ENCODE measurements around the gene VAV1. TPM values are rescaled to one million over a fixed set of nuclear protein-coding genes. Genes with fewer than 3 reads are reported as not detected.
A peak's percentile ranks its signal among the peaks of the same experiment; 100 is the strongest.

Gene VAV1
- total RNA-seq, 4 donors from 2014 or later: 4.0 to 16.2 (median 5.8) TPM

DNA sequence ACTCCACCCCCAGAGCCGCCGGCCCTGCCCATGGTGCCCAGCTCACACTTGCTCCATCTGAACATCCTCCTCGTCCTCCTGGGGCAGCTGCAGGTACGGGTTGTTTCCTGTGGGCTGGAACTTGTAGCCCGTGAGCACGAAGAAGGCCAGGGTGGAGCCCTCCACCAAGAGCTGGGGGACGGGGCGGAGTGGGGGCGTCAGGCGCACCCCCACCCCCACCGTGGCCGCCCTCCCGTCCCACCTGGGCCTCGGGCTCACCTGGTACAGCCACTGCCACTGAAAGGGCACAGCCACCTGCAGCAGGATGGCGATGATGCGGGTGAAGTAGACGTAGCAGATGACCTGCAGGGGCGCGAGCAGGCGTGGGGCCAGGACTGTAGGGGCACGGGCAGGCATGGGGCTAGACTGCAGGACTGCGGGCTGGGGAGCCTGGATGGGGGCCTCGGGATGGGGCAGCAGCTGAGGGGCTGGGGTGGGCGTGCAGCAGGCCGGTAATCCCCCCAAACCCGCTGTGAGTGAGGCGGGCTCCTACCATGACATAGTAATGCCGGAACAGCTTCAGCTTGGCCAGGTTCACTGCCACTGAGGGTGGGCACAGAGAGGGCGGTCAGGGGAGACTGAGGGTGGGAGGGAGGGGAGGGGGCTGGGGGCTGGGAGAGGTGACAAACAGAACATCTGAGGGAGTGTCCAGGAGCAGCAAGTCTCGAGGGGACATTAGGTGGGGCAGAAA is 41.4 kb upstream of the VAV1 start:
- peaks cover 0 to 56% (median 0%) of the 10 kb centered on the region in 3 donors for H3K36me3 ChIP-seq
- TF ChIP-seq, protein P1, sequence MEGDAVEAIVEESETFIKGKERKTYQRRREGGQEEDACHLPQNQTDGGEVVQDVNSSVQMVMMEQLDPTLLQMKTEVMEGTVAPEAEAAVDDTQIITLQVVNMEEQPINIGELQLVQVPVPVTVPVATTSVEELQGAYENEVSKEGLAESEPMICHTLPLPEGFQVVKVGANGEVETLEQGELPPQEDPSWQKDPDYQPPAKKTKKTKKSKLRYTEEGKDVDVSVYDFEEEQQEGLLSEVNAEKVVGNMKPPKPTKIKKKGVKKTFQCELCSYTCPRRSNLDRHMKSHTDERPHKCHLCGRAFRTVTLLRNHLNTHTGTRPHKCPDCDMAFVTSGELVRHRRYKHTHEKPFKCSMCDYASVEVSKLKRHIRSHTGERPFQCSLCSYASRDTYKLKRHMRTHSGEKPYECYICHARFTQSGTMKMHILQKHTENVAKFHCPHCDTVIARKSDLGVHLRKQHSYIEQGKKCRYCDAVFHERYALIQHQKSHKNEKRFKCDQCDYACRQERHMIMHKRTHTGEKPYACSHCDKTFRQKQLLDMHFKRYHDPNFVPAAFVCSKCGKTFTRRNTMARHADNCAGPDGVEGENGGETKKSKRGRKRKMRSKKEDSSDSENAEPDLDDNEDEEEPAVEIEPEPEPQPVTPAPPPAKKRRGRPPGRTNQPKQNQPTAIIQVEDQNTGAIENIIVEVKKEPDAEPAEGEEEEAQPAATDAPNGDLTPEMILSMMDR (IDR thresholded peaks at IDR 0.05): no peak
- TF ChIP-seq EP300 (IDR thresholded peaks at IDR 0.05): no peak
- TF ChIP-seq POLR2A (IDR thresholded peaks at IDR 0.05): no peak
- peak overlapping the region in 3 of 4 donors; percentile 48 to 71 (median 58) for H3K27ac ChIP-seq
- H3K4me1 ChIP-seq: peaks cover 0 to 44% (median 13%) of the 10 kb centered on the region in 4 donors
- WGBS, 2 donors: 80 to 84% methylated on average over 16 to 30 of the region's 30 CpGs
- no peaks in the 10 kb centered on the region for H3K9me3 ChIP-seq
- no peak for DNase-seq (ENCODE audit: low spot score in 2 of 2)
- peak overlapping the region in 1 of 4 donors; percentile 37 for H3K4me3 ChIP-seq
- no peaks in the 10 kb centered on the region for H3K27me3 ChIP-seq

DNA sequence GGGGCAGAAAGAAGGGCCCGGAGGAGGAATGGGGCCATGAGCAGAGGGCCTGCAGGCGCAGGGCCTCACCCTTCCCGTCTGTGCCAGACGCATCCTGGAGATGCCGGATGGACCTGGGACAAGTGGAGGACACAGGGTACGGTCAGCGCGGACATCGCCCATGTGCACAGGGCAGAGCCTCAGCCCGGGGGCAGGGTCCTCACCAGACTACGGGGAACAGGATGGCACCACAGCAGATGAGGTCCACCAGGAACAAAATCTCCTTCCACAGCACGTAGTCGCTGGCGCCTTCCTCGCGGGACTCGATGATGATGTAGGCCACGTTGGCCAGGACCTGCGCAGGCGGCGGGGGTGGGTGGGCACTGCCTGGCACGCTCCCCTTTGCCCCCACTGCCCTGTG is 40.7 kb upstream of the VAV1 start:
- Histone ChIP-seq H3K9me3 (no peaks in the 10 kb centered on the region), H3K36me3 (peaks cover 0 to 56% (median 0%) of the 10 kb centered on the region in 3 donors), H3K27me3 (no peaks in the 10 kb centered on the region), H3K27ac (no peak overlapping the region), H3K4me3 (no peak overlapping the region), H3K4me1 (peaks cover 0 to 52% (median 17%) of the 10 kb centered on the region in 4 donors)
- TF ChIP-seq, protein P1 (IDR thresholded peaks at IDR 0.05): no peak
- TF ChIP-seq EP300 (IDR thresholded peaks at IDR 0.05): no peak
- no peak for TF ChIP-seq POLR2A (IDR thresholded peaks at IDR 0.05)
- 89 to 90% methylated on average over 22 of the region's 22 CpGs for WGBS, 2 donors
- DNase-seq (ENCODE audit: low spot score in 2 of 2): no peak

DNA sequence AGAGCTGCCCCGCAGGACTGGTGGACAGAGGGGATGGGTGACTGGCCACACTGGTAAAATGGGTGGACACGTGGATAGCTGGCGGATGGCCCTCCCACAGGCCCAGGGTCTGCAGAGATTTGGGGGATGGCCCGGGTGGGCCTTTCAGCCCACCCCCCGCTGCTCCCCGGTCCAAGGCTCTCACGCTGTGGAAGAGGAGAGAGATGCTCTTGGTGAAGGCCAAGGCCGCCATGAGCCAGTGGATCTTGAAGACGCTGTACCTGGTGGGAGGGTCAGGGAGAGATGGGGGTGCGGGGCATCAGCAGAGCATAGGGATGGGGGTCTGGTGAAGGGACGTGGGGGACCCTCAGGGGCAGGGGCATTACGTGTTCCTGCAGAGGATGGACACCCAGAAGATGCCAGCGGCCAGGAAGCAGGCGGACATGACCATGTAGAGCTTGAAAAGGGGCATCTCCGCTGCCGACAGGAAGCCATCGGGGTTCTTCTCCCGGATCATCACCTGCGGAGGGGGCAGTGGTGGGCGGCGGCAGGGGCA is 39.6 kb upstream of the VAV1 start:
- 92 to 93% methylated on average over 17 to 21 of the region's 21 CpGs for whole genome bisulfite sequencing, 2 donors
- Histone ChIP-seq H3K4me1 (peaks cover 0 to 53% (median 17%) of the 10 kb centered on the region in 4 donors), H3K4me3 (no peak overlapping the region), H3K27ac (no peak overlapping the region), H3K9me3 (no peaks in the 10 kb centered on the region), H3K27me3 (no peaks in the 10 kb centered on the region), H3K36me3 (peaks cover 0 to 56% (median 0%) of the 10 kb centered on the region in 3 donors)
- DNase-seq (ENCODE audit: low spot score in 2 of 2): no peak
- TF ChIP-seq POLR2A (IDR thresholded peaks at IDR 0.05): no peak
- no peak for TF ChIP-seq EP300 (IDR thresholded peaks at IDR 0.05)
- TF ChIP-seq, protein P1 (IDR thresholded peaks at IDR 0.05): no peak

DNA sequence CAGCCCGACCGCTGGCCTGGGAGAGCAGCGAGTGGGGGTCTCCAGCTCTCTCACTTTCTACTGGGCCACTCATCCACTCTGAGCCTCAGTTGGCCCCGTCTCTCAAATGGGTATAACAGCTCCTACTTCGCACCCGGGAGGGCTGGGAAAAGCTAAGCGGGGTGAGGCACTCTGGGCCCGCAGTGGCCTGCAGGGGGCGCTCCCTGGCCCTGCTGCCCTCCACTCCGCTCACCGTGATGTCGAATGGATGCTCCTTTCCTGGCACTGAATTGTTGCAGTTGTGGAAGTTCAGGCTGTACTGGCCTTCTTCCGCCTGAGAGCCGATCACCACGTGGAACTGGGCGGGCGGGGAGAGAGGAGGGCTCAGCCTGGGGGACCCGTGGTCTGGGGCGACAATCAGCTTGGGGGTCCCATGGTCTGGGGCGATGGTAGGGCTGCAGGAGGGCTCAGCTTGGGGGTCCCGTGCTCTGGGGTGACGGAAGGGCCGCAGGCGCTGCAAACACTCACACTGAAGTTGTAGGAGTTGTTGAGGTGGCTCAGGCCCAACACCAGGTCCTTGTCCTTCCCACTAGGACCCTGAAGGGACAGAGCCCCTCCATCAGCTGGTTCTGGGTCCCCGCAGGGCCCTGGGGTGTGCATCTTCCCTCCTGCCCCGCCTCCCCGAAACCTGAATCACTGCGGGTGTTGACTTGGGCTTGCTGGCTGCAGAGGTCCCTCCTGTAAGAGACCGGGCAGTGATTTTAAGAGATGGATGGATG is 39.0 kb upstream of the VAV1 start:
- WGBS, 2 donors: 83 to 88% methylated on average over 26 to 29 of the region's 29 CpGs
- TF ChIP-seq, protein P1 (IDR thresholded peaks at IDR 0.05): no peak
- TF ChIP-seq POLR2A (IDR thresholded peaks at IDR 0.05) (no peak), EP300 (IDR thresholded peaks at IDR 0.05) (no peak)
- no peak overlapping the region for H3K27ac ChIP-seq

More for the DNA sequence above, 39.0 kb upstream of the VAV1 start:
- Histone ChIP-seq H3K9me3 (no peaks in the 10 kb centered on the region), H3K36me3 (peaks cover 0 to 56% (median 0%) of the 10 kb centered on the region in 3 donors), H3K4me1 (peaks cover 0 to 54% (median 23%) of the 10 kb centered on the region in 4 donors), H3K4me3 (no peak overlapping the region), H3K27me3 (no peaks in the 10 kb centered on the region)
- no peak for DNase-seq (ENCODE audit: low spot score in 2 of 2)

Measured in tibial nerve (tissue), 4 donors.